HG03139 (cell line): ENCODE measurements around the gene TANC1.

Source experiments
- ATAC-seq: cut with Tn5 transposase; IDR thresholded peaks from one replicate; pipeline ENCODE4 v1.9.1; 2021; ENCODE audit not compliant: unreplicated experiment

Gene TANC1

GRCh38 chr2:158960193-158960592 is 8.2 kb upstream of the TANC1 start:
- no peak for ATAC-seq

GRCh38 chr2:158962074-158962473 is 6.4 kb upstream of the TANC1 start:
- no peak for ATAC-seq

GRCh38 chr2:158963071-158963470 is 5.4 kb upstream of the TANC1 start:
- no peak for ATAC-seq

- no peak for ATAC-seq
These were observed 3.3 kb upstream of the TANC1 start for GRCh38 chr2:158965107-158965506.

- ATAC-seq = no peak
These were observed 2.8 kb upstream of the TANC1 start for GRCh38 chr2:158965641-158966040.

- ATAC-seq = no peak
These were observed 2.1 kb upstream of the TANC1 start for GRCh38 chr2:158966312-158966711.

- ATAC-seq = no peak
These were observed 1.2 kb upstream of the TANC1 start for GRCh38 chr2:158967114-158967730.

- no peak for ATAC-seq
These were observed 577 bp upstream of the TANC1 start for GRCh38 chr2:158967731-158968395.

- no peak for ATAC-seq
These were observed 798 bp downstream of the TANC1 start for GRCh38 chr2:158969162-158969714.

GRCh38 chr2:158969715-158970240 is 1.3 kb downstream of the TANC1 start:
- ATAC-seq = no peak

- no peak for ATAC-seq
These were observed 1.9 kb downstream of the TANC1 start for GRCh38 chr2:158970241-158970751.

GRCh38 chr2:158973116-158973956 is 4.9 kb downstream of the TANC1 start:
- no peak for ATAC-seq

- no peak for ATAC-seq
These were observed 7.0 kb downstream of the TANC1 start for GRCh38 chr2:158975271-158975921.

- no peak for ATAC-seq
These were observed 11.3 kb downstream of the TANC1 start for GRCh38 chr2:158979772-158980171.

GRCh38 chr2:158984604-158985135 is 16.2 kb downstream of the TANC1 start:
- ATAC-seq = no peak

GRCh38 chr2:158988501-158988900 is 20.1 kb downstream of the TANC1 start:
- no peak for ATAC-seq

- no peak for ATAC-seq
These were observed 20.7 kb downstream of the TANC1 start for GRCh38 chr2:158989165-158989564.

- ATAC-seq = no peak
These were observed 22.2 kb downstream of the TANC1 start for GRCh38 chr2:158990397-158991214.

GRCh38 chr2:158993030-158993429 is 24.6 kb downstream of the TANC1 start:
- ATAC-seq = no peak
